NT2/D1 (cell line): ENCODE data around the gene TMCO5A.

ENCODE experiments used
- SUZ12 ChIP-seq: IDR thresholded peaks from 2 replicates; pipeline ENCODE4 v1.6.1; 2011; ENCODE audit not compliant: insufficient read length, insufficient read depth; ENCODE audit errors: extremely low read depth
- ZNF274 ChIP-seq: IDR thresholded peaks from 2 replicates; pipeline ENCODE4 v1.6.1; 2011; ENCODE audit warnings: mild to moderate bottlenecking, low read depth, low read length

DNA sequence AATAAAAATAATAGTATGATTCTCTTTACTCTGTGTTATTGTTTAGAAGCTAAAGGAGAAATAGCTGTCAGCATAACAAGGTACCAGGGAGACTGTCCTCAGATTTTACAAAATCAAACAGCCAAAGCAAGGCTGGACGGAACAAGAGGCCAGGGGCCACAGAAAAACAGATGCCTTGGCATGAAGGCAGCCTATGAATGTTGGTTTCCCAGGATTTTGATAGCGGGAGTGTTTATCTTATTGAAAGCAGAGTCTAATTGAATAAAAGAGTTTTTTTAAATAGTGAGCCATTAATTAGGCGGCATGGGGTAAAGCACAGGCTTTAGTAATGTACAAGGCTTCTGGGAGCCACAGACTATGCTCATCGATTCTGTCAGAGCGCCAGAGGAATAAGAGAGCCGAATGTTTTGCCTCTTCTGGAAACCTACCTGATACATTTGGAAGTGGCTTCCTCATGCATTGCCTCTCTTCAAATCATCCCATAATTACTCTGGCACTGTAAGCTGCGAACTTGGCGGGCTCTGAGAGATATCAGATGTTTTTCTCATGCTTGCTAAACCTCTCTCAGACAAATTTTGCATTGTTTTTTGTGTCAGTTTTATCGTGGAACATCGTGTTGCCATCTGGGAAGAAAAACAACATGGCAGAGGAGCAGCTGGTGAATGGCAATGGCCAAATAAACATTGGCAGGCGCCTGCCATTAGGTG lies 30.4 kb upstream of the TMCO5A start:
- TF ChIP-seq ZNF274 (no peak), SUZ12 (no peak)
